Measurements from ENCODE around the gene CUL4A.

Gene CUL4A

GRCh38 chr13:113178070-113178895, 31.1 kb upstream of the CUL4A start:
- Histone ChIP-seq H3K4me2 (ENCODE audit: low read length) (no peak overlapping the region), H3K27ac (ENCODE audit: low read depth, low read length, poor library complexity, severe bottlenecking) (no peak overlapping the region), H3K9ac (ENCODE audit: low read length) (no peak overlapping the region)

GRCh38 chr13:113178896-113179167, 30.6 kb upstream of the CUL4A start:
- H3K4me3 ChIP-seq (ENCODE audit: low read depth, low read length, poor library complexity, severe bottlenecking) = no peak overlapping the region
- no peak overlapping the region for H3K27ac ChIP-seq (ENCODE audit: low read depth, low read length, poor library complexity, severe bottlenecking)
- no peaks in the 10 kb centered on the region for H3K27me3 ChIP-seq (ENCODE audit: insufficient read depth, low read length)
- no peak overlapping the region for H3K4me2 ChIP-seq (ENCODE audit: low read length)
- H3K9ac ChIP-seq (ENCODE audit: low read length) = no peak overlapping the region
- TF ChIP-seq CTCF (IDR thresholded peaks at IDR 0.05; ENCODE audit: low read length) (no peak), EZH2 (IDR thresholded peaks at IDR 0.05; ENCODE audit: borderline replicate concordance, low read length) (no peak)
- no peaks in the 10 kb centered on the region for H3K9me2 ChIP-seq (ENCODE audit: low read depth, low read length)
- no peaks in the 10 kb centered on the region for H3F3A ChIP-seq (ENCODE audit: insufficient read depth, low read length)
- no peaks in the 10 kb centered on the region for H3K9me3 ChIP-seq (ENCODE audit: low read length)
- no peaks in the 10 kb centered on the region for H3K4me1 ChIP-seq (ENCODE audit: insufficient read depth, low read length, severe bottlenecking)
- peaks cover 93% of the 10 kb centered on the region for H3K36me3 ChIP-seq (ENCODE audit: insufficient read depth, low read length)
- H2AFZ ChIP-seq (ENCODE audit: low read length) = no peak overlapping the region
- no peaks in the 10 kb centered on the region for H4K20me1 ChIP-seq (ENCODE audit: insufficient read depth, low read length)
- no peaks in the 10 kb centered on the region for H3K79me2 ChIP-seq (ENCODE audit: insufficient read depth, low read length)

More at GRCh38 chr13:113178070-113178895, 31.1 kb upstream of the CUL4A start:
- no peaks in the 10 kb centered on the region for H3K4me1 ChIP-seq (ENCODE audit: insufficient read depth, low read length, severe bottlenecking)
- H3F3A ChIP-seq (ENCODE audit: insufficient read depth, low read length) = no peaks in the 10 kb centered on the region
- peaks cover 88% of the 10 kb centered on the region for H3K36me3 ChIP-seq (ENCODE audit: insufficient read depth, low read length)
- no peak overlapping the region for H3K4me3 ChIP-seq (ENCODE audit: low read depth, low read length, poor library complexity, severe bottlenecking)
- H3K9me3 ChIP-seq (ENCODE audit: low read length) = no peaks in the 10 kb centered on the region
- H4K20me1 ChIP-seq (ENCODE audit: insufficient read depth, low read length) = no peaks in the 10 kb centered on the region
- H3K9me2 ChIP-seq (ENCODE audit: low read depth, low read length) = no peaks in the 10 kb centered on the region
- no peaks in the 10 kb centered on the region for H3K27me3 ChIP-seq (ENCODE audit: insufficient read depth, low read length)
- no peaks in the 10 kb centered on the region for H3K79me2 ChIP-seq (ENCODE audit: insufficient read depth, low read length)
- H2AFZ ChIP-seq (ENCODE audit: low read length) = no peak overlapping the region
- TF ChIP-seq EZH2 (IDR thresholded peaks at IDR 0.05; ENCODE audit: borderline replicate concordance, low read length) (no peak), CTCF (IDR thresholded peaks at IDR 0.05; ENCODE audit: low read length) (no peak)

- no peak overlapping the region for H3K9ac ChIP-seq (ENCODE audit: low read length)
- no peak overlapping the region for H2AFZ ChIP-seq (ENCODE audit: low read length)
- no peaks in the 10 kb centered on the region for H4K20me1 ChIP-seq (ENCODE audit: insufficient read depth, low read length)
- no peaks in the 10 kb centered on the region for H3K9me2 ChIP-seq (ENCODE audit: low read depth, low read length)
- peaks cover 93% of the 10 kb centered on the region for H3K36me3 ChIP-seq (ENCODE audit: insufficient read depth, low read length)
- H3K4me3 ChIP-seq (ENCODE audit: low read depth, low read length, poor library complexity, severe bottlenecking) = no peak overlapping the region
- no peaks in the 10 kb centered on the region for H3K27me3 ChIP-seq (ENCODE audit: insufficient read depth, low read length)
- H3F3A ChIP-seq (ENCODE audit: insufficient read depth, low read length) = no peaks in the 10 kb centered on the region
- H3K4me1 ChIP-seq (ENCODE audit: insufficient read depth, low read length, severe bottlenecking) = no peaks in the 10 kb centered on the region
- no peaks in the 10 kb centered on the region for H3K79me2 ChIP-seq (ENCODE audit: insufficient read depth, low read length)
- no peak for TF ChIP-seq EZH2 (IDR thresholded peaks at IDR 0.05; ENCODE audit: borderline replicate concordance, low read length)
- no peak for TF ChIP-seq CTCF (IDR thresholded peaks at IDR 0.05; ENCODE audit: low read length)
- no peak overlapping the region for H3K27ac ChIP-seq (ENCODE audit: low read depth, low read length, poor library complexity, severe bottlenecking)
- no peak overlapping the region for H3K4me2 ChIP-seq (ENCODE audit: low read length)
- no peaks in the 10 kb centered on the region for H3K9me3 ChIP-seq (ENCODE audit: low read length)
These were observed 29.8 kb upstream of the CUL4A start for GRCh38 chr13:113179374-113180230.
